K562 (cell line): Measurements from ENCODE around the gene IDNK.

Experiments used
- EP300 ChIP-seq: IDR thresholded peaks from 2 replicates; pipeline ENCODE4 v1.6.1; 2012; ENCODE audit warnings: low read length, improper control_type of control experiment
- NRF1 ChIP-seq, 2 experiments: fragments of 450-650 bp; IDR thresholded peaks in 1 of 2; conservative IDR thresholded peaks in 1 of 2; 2 replicates each; pipeline ENCODE4 v1.6.1; 2014; ENCODE audit warnings: mild to moderate bottlenecking in 2 of 2
- ZBTB7A ChIP-seq: IDR thresholded peaks from 2 replicates; pipeline ENCODE4 v1.6.1; 2011; ENCODE audit warnings: low read depth, mild to moderate bottlenecking, low read length, moderate library complexity, borderline replicate concordance; ENCODE audit not compliant: control insufficient read depth

GRCh38 chr9:83625178-83625577 is 2.2 kb downstream of the IDNK start:
- TF ChIP-seq ZBTB7A (no peak), EP300 (no peak), NRF1 (conservative IDR thresholded peaks at IDR 0.05 in 1 of 2, IDR thresholded peaks at IDR 0.05 in 1 of 2) (no peak)
